ENCODE measurements around the gene FLAD1.

DNA sequence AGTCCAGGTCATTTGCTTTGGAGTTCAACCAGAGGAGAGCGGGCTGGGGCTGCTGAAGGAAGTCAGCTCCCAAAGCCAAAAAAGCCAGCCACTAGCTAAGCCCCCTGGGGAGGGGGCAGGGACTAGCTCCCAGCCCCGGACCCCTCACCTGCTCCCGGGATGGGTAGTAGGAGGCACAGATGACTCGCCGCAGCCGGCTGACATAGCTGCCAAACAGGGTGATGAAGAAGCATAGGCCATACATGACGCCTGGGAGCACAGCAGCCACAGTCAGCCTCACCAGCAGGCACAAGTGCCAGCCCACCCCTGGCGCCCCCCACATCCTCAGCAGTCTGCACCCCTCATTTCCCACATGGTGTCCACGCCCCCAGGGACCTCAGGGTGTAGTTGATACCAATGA lies 43.0 kb downstream of the FLAD1 start:
- TF ChIP-seq POLR2A (IDR thresholded peaks at IDR 0.05) (no peak), CTCF (IDR thresholded peaks at IDR 0.05) (no peak)

Measured in uterus (tissue), 2 donors.